ENCODE data around the gene CFAP119.

The CFAP119 gene

GRCh38 chr16:30782486-30783279, 20.8 kb upstream of the CFAP119 start:
- DNase-seq (ENCODE audit: low read depth): no peak

DNA sequence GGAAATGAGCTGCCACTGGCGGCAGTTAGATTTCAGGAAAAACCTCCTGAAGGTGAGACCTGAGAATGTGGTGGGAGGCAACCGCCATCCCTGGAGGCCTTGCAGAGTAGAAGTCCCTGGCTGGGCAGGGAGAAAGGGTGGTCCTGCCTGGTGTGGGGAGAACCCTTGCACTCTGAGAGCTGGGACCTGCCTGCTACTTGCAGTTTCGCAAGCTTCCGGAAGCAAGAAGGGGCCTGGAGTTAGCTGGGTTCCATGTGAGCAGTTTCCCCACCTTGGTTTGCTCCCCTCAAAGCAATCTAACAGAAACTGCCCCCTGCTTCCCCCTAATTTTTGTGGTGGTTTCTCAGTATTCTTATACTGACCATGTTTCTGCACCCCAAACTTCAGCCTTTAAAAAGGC, 18.7 kb upstream of the CFAP119 start:
- no peak for DNase-seq (ENCODE audit: low read depth)

DNA sequence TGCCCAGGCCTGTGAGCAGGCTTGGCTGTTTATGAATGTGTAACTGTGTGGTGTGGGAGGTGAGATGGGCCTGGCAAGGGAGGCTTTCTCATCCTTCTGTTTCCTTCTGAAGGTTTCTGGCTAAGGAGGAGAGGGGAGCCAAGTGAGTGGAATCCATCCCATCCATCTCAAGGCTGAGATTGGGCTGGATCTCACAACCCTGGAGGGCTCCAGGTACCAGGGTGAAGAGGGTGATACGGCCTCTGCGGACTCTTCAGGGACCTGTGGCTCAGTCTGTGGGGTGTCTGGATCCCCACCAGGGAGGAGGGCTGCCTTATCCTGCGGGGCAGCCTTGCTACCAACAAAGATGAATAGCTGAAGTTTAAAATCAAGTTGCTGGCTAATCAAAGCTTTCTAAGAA, 18.2 kb upstream of the CFAP119 start:
- DNase-seq (ENCODE audit: low read depth): no peak

- no peak for DNase-seq (ENCODE audit: low read depth)
Observed at GRCh38 chr16:30779596-30779995, 17.7 kb upstream of the CFAP119 start.

DNA sequence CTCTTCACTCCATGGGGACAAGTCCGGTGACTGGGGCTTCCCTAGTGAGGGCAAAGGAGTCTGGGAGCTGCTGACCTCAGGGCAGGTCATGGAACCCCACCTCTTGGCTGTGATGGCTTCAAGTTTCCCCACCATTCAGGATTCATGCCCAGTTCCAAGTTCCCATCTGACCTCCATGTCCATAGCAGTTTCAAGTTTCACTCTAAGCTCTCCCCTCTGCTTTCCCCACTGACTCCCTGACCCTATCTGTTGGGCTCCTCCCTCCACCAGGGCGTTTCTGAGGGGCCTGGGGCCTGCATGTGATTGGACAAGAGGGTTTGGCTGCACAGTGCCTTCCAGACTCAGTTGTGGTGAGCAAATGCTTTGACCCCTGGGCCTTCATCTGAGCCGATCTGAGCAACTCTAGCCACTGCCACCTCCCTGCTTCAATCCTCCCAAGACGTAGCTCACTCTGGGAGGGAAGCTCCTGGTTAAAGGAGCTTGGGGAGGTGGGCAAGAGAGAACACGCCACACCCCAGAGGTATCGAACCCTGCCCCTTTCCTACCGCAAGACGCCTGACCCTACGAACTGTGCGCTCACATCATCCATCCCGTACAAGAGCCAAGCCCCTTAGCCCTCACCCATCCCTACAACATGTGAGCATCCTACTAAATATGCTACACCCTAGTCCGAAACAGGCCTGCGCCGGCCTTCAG, 16.8 kb upstream of the CFAP119 start:
- DNase-seq (ENCODE audit: low read depth): no peak

DNA sequence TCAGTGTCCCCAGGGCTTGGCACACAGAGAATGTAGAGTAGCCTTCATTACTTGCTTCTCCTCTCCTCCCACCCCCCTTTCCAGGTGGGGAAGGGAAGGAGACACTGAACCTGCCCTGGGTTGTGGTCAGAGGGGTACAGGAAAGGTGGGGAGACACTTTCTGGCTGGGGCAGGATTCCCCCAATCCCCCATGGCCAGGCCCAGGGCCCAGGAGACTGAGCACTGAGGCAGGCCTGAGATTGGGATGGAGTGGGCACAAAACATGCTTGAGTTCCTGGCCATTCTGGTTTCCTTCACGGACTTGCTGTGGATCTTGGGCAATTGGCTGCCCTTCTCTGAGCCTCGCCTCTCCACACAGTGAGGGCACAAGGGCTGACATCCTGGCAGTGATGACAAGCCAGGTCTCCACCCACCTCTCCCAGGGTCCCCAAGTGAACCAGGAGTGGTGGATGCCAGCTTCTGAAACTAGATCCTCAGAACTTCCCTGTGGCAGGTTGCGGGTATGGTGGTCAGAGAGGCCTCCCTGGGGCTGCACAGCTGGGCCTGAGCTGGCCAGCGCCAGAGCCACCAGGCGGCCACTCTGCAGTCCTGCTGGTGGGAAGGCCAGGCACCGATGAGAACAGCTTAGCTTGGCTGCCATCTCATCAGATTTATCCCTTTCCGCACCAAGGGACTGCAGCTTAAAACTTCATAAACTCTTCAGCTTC, 15.9 kb upstream of the CFAP119 start:
- no peak for DNase-seq (ENCODE audit: low read depth)

GRCh38 chr16:30775392-30776188, 13.7 kb upstream of the CFAP119 start:
- DNase-seq (ENCODE audit: low read depth): peak; percentile 26

DNA sequence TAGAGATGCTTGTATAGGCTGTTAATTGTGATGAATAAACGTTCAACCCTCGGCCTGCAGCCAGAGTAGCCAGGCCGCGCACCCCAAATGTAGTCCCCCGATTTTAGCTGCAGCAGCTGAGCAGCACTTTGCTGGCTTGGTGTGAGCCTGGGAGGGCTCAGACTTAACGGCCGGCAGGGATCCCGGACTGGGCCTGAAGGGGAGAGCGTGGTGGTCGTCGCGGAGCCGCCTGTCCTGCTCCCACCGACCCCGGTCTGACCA, 13.2 kb upstream of the CFAP119 start:
- no peak for DNase-seq (ENCODE audit: low read depth)

DNA sequence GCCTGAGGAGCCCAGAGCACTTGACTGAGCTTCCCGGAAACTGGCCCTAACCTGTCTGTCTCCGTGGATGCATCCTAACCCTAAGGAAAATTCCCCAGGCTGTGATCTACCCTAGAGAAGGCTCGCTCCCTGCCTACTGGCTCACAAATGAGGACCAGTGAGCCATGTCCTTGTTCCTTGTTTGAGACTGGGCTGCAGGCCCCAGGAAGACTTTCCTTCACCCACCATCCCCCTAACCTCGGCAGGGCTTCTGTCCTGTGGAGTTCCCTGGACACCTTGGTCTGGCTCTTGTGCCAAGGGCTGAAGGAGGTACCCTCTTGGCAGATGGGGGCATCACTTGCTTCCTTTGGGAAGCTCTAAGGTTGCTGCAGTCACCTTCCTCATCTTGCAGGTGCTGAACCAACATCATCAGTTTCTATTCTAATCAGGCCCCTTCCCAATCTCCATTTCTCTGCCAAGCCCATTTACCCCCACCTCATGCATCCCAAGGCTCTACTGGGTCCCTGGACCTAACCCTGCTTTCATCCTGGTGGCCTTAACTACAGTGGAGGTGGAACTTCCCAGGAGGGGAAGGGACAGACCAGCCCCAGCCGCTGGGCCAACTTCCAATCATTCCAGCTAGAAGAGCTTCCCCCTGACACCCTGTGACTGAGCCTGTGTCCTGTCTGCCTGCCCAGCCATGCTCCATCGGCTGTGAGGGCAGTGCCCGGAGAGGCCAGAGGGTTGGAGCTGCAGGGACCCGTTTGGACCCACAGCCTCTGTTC, 12.7 kb upstream of the CFAP119 start:
- no peak for DNase-seq (ENCODE audit: low read depth)

DNA sequence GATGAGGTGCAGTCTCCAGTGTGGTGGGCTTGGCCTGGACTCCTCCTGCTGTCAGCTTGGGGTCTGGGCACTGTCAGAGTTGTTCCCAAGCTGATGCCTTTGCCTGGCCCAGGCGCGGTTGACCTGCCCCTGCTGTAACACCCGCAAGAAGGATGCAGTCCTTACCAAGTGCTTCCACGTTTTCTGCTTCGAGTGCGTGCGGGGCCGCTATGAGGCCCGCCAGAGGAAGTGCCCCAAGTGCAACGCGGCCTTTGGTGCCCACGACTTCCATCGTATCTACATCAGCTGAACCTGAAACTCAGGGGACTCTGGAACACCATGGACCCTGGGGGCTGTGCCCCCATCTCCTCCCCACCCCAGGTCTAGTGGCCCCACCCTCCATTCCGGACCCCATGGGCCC, 12.0 kb upstream of the CFAP119 start:
- no peak for DNase-seq (ENCODE audit: low read depth)

- DNase-seq (ENCODE audit: low read depth): no peak
Observed at GRCh38 chr16:30771726-30772125, 9.9 kb upstream of the CFAP119 start.

GRCh38 chr16:30769379-30770089, 7.7 kb upstream of the CFAP119 start:
- DNase-seq (ENCODE audit: low read depth): no peak

GRCh38 chr16:30768583-30769181, 6.8 kb upstream of the CFAP119 start:
- no peak for DNase-seq (ENCODE audit: low read depth)

- no peak for DNase-seq (ENCODE audit: low read depth)
Observed at GRCh38 chr16:30767767-30768465, 6.1 kb upstream of the CFAP119 start.

DNA sequence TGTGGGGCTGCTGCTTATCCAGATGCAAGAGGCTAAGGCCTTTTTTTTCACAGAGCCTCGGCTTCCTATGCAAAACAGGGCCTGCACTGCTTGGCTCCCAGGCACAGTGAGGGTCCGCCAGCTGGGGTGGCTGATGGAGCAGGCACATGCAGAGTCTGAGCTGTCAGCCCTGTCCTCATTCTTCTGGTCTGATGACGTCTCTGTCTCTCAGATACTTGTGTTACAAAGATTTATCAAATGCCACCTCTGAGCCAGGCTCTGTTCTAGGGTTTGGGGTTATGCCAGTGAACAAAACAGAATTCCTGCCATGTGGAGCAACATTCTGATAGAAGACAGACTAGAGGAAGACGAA, 5.0 kb upstream of the CFAP119 start:
- DNase-seq (ENCODE audit: low read depth): no peak

DNA sequence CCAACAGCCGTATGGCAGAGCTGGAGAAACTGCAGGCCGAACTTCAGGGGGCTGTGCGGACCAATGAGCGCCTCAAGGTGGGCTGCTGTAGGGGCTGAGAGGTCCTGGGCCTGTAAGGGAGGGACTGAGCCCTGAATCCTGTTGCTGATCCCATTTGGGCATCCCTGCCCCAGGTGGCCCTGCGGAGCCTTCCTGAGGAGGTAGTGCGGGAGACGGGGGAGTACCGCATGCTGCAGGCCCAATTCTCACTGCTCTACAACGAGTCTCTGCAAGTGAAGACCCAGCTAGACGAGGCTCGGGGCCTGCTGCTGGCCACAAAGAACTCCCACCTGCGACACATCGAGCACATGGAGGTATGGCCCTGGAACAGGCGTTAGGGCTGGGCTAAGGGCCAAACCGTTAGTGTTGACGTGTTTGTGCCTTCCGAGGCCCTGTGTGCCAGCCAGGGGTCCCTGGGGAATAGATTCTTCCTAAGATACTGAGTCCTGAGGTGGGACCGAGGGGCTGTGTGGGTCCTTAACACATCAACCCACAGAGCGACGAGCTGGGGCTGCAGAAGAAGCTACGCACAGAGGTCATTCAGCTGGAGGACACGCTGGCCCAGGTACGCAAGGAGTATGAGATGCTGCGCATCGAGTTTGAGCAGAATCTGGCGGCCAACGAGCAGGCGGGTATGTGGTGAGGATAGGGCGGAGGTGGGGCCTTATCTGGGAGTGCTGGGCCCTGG, 4.5 kb upstream of the CFAP119 start:
- DNase-seq (ENCODE audit: low read depth): no peak

DNA sequence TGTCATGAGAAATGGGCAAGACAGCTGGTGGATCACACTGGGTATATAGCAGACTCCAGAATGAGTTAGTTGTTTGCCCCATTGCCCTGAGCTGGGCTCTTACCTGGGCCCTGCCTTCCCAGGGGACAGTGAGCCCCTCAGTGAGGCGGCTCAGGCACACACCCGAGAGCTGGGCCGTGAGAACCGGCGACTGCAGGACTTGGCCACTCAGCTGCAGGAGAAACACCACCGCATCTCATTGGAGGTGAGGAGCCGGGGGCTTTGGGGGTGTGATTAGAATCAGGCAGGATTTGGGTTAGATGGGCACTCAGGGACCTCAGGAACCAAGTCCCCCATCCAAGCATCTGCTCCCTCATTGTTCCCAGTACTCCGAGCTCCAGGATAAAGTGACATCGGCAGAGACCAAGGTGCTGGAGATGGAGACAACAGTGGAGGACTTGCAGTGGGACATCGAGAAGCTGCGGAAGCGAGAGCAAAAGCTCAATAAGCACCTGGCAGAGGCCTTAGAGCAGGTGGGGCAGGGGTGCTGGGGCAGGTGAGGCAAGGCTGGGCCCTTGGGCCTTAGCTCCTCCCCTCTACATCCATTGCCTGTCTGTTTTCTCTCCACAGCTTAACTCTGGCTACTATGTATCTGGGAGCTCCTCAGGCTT, 3.1 kb upstream of the CFAP119 start:
- DNase-seq (ENCODE audit: low read depth): no peak

- no peak for DNase-seq (ENCODE audit: low read depth)
Observed at GRCh38 chr16:30764086-30764485, 2.2 kb upstream of the CFAP119 start.
